Measurements from ENCODE around the gene UBE3B. TPM values are rescaled to one million over a fixed set of nuclear protein-coding genes. Genes with fewer than 3 reads are reported as not detected.

UBE3B gene
- total RNA-seq, 1 donor from 2014 or later, result 28.4 TPM

DNA sequence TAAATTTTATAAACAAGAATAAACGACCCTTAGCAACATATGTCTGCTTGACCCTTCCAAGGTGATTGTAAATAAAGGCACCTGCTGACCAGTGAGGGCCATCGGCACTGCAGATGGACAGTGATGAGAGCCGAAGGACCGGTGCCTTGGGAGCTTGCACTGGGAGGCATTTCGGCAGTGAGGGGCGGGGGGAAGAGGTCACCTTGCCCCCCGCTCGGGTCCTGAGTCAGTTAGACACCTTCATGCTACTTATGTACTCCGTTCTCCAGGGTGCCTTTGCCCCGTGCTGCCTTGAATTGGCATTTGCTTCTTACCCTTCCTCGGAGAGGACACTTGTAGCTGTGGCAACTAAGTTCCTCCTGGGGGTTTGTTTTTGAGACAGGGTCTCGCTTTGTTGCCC lies 72.8 kb downstream of the UBE3B start:
- H3K36me3 Mint-ChIP-seq, result no peaks in the 10 kb centered on the region
- Histone ChIP-seq H2AFZ (replicated peaks) (peak overlapping the region; percentile 52), H3K9me3 (ENCODE audit: low read depth) (no peaks in the 10 kb centered on the region), H3K79me2 (ENCODE audit: low read depth) (no peaks in the 10 kb centered on the region), H3K4me2 (no peak overlapping the region), H3K27ac (no peak overlapping the region), H3K27me3 (no peaks in the 10 kb centered on the region), H3K36me3 (no peaks in the 10 kb centered on the region), H3K9ac (no peak overlapping the region), H3K4me1 (peaks cover 15% of the 10 kb centered on the region), H4K20me1 (ENCODE audit: low read depth) (no peaks in the 10 kb centered on the region), H3K4me3 (no peak overlapping the region), H3F3A (ENCODE audit: low read depth) (peaks cover 5% of the 10 kb centered on the region)
- H3K4me1 Mint-ChIP-seq, result peaks cover 36% of the 10 kb centered on the region
- H3K9me3 Mint-ChIP-seq, result no peaks in the 10 kb centered on the region
- peak overlapping the region; percentile 19 for H3K27ac Mint-ChIP-seq
- H3K27me3 Mint-ChIP-seq (ENCODE audit: insufficient read depth, low read depth), result peaks cover 13% of the 10 kb centered on the region
- DNase-seq (ENCODE audit: low spot score), result no peak
- no peak overlapping the region for H3K4me3 Mint-ChIP-seq
- TF ChIP-seq EZH2phosphoT487 (IDR thresholded peaks at IDR 0.05), result no peak
- TF ChIP-seq EZH2 (IDR thresholded peaks at IDR 0.05), result no peak
- no peak for TF ChIP-seq CTCF (IDR thresholded peaks at IDR 0.05)

DNA sequence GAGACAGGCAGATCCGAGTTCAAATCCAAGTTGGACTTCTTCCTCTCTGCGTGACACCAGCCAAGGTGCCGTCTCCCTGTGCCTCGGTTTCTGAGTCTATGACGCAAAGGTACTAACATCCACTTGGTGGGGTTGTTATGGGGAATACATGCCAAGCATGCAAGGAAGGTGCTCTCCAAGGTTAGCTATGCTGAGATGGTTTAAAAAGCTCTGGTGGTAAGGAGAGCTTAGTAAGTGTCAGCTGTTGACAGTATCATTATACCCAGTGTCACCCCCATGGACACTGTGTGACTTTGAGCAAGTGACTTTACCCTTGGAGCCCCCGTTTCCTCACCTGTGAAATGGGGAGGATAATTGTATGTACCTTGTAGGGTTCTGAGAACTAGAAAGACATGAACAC lies 73.7 kb downstream of the UBE3B start:
- H3K27ac ChIP-seq, result no peak overlapping the region
- H3K27me3 ChIP-seq, result no peaks in the 10 kb centered on the region
- no peak overlapping the region for H3K4me2 ChIP-seq
- H3K9me3 ChIP-seq (ENCODE audit: low read depth), result no peaks in the 10 kb centered on the region
- no peaks in the 10 kb centered on the region for H3K79me2 ChIP-seq (ENCODE audit: low read depth)
- DNase-seq (ENCODE audit: low spot score), result no peak
- peaks cover 13% of the 10 kb centered on the region for H3K27me3 Mint-ChIP-seq (ENCODE audit: insufficient read depth, low read depth)
- H3F3A ChIP-seq (ENCODE audit: low read depth), result peaks cover 5% of the 10 kb centered on the region
- no peak overlapping the region for H3K9ac ChIP-seq
- no peaks in the 10 kb centered on the region for H3K9me3 Mint-ChIP-seq
- no peak overlapping the region for H3K4me3 ChIP-seq
- no peak overlapping the region for H2AFZ ChIP-seq (replicated peaks)
- H3K4me1 ChIP-seq, result peaks cover 15% of the 10 kb centered on the region
- H3K36me3 ChIP-seq, result no peaks in the 10 kb centered on the region
- peaks cover 39% of the 10 kb centered on the region for H3K4me1 Mint-ChIP-seq
- H3K4me3 Mint-ChIP-seq, result no peak overlapping the region
- no peaks in the 10 kb centered on the region for H4K20me1 ChIP-seq (ENCODE audit: low read depth)
- H3K27ac Mint-ChIP-seq, result no peak overlapping the region
- TF ChIP-seq EZH2 (IDR thresholded peaks at IDR 0.05) (no peak), CTCF (IDR thresholded peaks at IDR 0.05) (no peak), EZH2phosphoT487 (IDR thresholded peaks at IDR 0.05) (no peak)
- H3K36me3 Mint-ChIP-seq, result peaks cover under 1% of the 10 kb centered on the region

GRCh38 chr12:109552971-109553370 lies 75.5 kb downstream of the UBE3B start:
- Histone ChIP-seq H3K36me3 (no peaks in the 10 kb centered on the region), H3K27ac (no peak overlapping the region), H3K9me3 (ENCODE audit: low read depth) (no peaks in the 10 kb centered on the region), H3K4me2 (no peak overlapping the region), H3K9ac (no peak overlapping the region), H3K4me3 (no peak overlapping the region), H4K20me1 (ENCODE audit: low read depth) (no peaks in the 10 kb centered on the region), H3K4me1 (peaks cover 15% of the 10 kb centered on the region), H3K79me2 (ENCODE audit: low read depth) (no peaks in the 10 kb centered on the region), H2AFZ (replicated peaks) (no peak overlapping the region), H3K27me3 (no peaks in the 10 kb centered on the region), H3F3A (ENCODE audit: low read depth) (peaks cover 5% of the 10 kb centered on the region)
- H3K9me3 Mint-ChIP-seq, result no peaks in the 10 kb centered on the region
- peaks cover 10% of the 10 kb centered on the region for H3K27me3 Mint-ChIP-seq (ENCODE audit: insufficient read depth, low read depth)
- no peak overlapping the region for H3K27ac Mint-ChIP-seq
- DNase-seq (ENCODE audit: low spot score), result no peak
- no peak for TF ChIP-seq EZH2phosphoT487 (IDR thresholded peaks at IDR 0.05)
- no peak for TF ChIP-seq EZH2 (IDR thresholded peaks at IDR 0.05)
- H3K4me1 Mint-ChIP-seq, result peaks cover 46% of the 10 kb centered on the region
- peaks cover 6% of the 10 kb centered on the region for H3K36me3 Mint-ChIP-seq
- no peak overlapping the region for H3K4me3 Mint-ChIP-seq

GRCh38 chr12:109553483-109553882 lies 76.0 kb downstream of the UBE3B start:
- Histone ChIP-seq H3K4me1 (peaks cover 15% of the 10 kb centered on the region), H3K79me2 (ENCODE audit: low read depth) (no peaks in the 10 kb centered on the region), H3K36me3 (no peaks in the 10 kb centered on the region), H3K9me3 (ENCODE audit: low read depth) (no peaks in the 10 kb centered on the region), H3K9ac (no peak overlapping the region), H3K4me2 (no peak overlapping the region), H3K4me3 (no peak overlapping the region), H2AFZ (replicated peaks) (no peak overlapping the region), H3F3A (ENCODE audit: low read depth) (peaks cover 5% of the 10 kb centered on the region), H4K20me1 (ENCODE audit: low read depth) (no peaks in the 10 kb centered on the region), H3K27ac (no peak overlapping the region), H3K27me3 (no peaks in the 10 kb centered on the region)
- H3K27me3 Mint-ChIP-seq (ENCODE audit: insufficient read depth, low read depth), result peaks cover 10% of the 10 kb centered on the region
- no peak for TF ChIP-seq EZH2phosphoT487 (IDR thresholded peaks at IDR 0.05)
- no peak for TF ChIP-seq EZH2 (IDR thresholded peaks at IDR 0.05)
- peaks cover 6% of the 10 kb centered on the region for H3K36me3 Mint-ChIP-seq
- DNase-seq (ENCODE audit: low spot score), result no peak
- no peaks in the 10 kb centered on the region for H3K9me3 Mint-ChIP-seq
- peaks cover 41% of the 10 kb centered on the region for H3K4me1 Mint-ChIP-seq
- H3K27ac Mint-ChIP-seq, result peak overlapping the region; percentile 77
- H3K4me3 Mint-ChIP-seq, result no peak overlapping the region
